Measurements from ENCODE around the gene SLC26A2. TPM values are rescaled to one million over a fixed set of nuclear protein-coding genes. Genes with fewer than 3 reads are reported as not detected.
"Not testable (repeated sequence)": the region's sequence is repeated elsewhere in the genome, so short reads cannot be mapped to it uniquely, and the experiment has no call there.

SLC26A2 gene
- total and polyA plus RNA-seq, 12 donors, result 1.3 to 9.6 (median 5.4) TPM

- 91 to 96% methylated on average over 1 of the region's 1 CpG for WGBS, 2 donors
- ATAC-seq, result no peak
- no peak for DNase-seq
- Histone ChIP-seq H3K9me3 (no peaks in the 10 kb centered on the region), H3K27ac (peak overlapping the region in 9 of 10 donors; percentile 34 to 83 (median 70)), H3K27me3 (no peaks in the 10 kb centered on the region), H3K4me3 (no peak overlapping the region), H3K4me1 (peaks cover 5 to 62% (median 53%) of the 10 kb centered on the region in 9 donors), H3K36me3 (peaks cover 0 to 100% (median 36%) of the 10 kb centered on the region in 9 donors)
- intact Hi-C loops (cut with DNase I), result loop anchor here in 3 of 10 donors (5.0 to 10.0 kb wide), 3 partner anchors 192 to 332 kb away; partner anchors contain the start of gene TCOF1 (in 1 of the 3)
- TF ChIP-seq, protein P1, sequence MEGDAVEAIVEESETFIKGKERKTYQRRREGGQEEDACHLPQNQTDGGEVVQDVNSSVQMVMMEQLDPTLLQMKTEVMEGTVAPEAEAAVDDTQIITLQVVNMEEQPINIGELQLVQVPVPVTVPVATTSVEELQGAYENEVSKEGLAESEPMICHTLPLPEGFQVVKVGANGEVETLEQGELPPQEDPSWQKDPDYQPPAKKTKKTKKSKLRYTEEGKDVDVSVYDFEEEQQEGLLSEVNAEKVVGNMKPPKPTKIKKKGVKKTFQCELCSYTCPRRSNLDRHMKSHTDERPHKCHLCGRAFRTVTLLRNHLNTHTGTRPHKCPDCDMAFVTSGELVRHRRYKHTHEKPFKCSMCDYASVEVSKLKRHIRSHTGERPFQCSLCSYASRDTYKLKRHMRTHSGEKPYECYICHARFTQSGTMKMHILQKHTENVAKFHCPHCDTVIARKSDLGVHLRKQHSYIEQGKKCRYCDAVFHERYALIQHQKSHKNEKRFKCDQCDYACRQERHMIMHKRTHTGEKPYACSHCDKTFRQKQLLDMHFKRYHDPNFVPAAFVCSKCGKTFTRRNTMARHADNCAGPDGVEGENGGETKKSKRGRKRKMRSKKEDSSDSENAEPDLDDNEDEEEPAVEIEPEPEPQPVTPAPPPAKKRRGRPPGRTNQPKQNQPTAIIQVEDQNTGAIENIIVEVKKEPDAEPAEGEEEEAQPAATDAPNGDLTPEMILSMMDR (IDR thresholded peaks at IDR 0.05), result no peak
These were observed 62.6 kb downstream of the SLC26A2 start for GRCh38 chr5:150023136-150023535.

DNA sequence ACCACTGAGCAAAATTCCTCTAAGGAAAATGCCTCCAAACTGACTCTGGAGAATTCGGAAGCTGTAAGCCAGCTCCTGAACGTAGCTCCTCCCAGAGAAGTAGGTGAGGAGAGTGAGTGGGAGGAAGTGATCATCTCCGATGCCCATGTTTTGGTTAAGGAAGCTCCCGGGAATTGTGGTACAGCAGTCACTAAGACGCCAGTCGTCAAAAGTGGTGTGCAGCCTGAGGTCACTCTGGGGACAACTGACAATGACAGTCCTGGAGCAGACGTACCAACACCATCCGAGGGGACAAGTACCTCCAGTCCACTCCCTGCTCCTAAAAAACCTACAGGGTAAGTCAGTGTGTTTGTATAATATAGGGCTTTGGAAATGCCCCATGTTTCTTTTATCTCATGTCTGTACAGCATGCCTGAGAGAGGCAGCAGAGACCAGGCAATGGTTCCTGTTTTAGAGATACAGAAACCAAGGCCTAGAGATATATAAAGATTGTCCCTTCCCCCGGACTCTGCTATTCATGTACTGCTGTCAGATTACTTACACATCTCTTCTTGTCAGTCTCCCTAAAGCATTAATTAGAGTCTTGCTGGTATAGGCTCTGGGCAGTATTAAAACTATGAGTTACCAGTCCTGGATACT, 63.9 kb downstream of the SLC26A2 start:
- H3K9me3 ChIP-seq, result no peaks in the 10 kb centered on the region
- ATAC-seq, result peak; percentile 20 to 76 (median 61)
- peaks cover 0 to 97% (median 22%) of the 10 kb centered on the region in 9 donors for H3K36me3 ChIP-seq
- peaks cover 5 to 60% (median 53%) of the 10 kb centered on the region in 9 donors for H3K4me1 ChIP-seq
- no peaks in the 10 kb centered on the region for H3K27me3 ChIP-seq
- intact Hi-C loops (cut with DNase I), result loop anchor here in 3 of 10 donors (5.0 to 10.0 kb wide), 3 partner anchors 190 to 330 kb away; partner anchors contain the start of gene TCOF1 (in 1 of the 3)
- WGBS, 2 donors, result 25 to 32% methylated on average over 9 of the region's 9 CpGs
- H3K4me3 ChIP-seq, result no peak overlapping the region
- no peak for DNase-seq
- peak overlapping the region in 9 of 10 donors; percentile 4 to 83 (median 70) for H3K27ac ChIP-seq
- TF ChIP-seq, protein P1 (IDR thresholded peaks at IDR 0.05), result peak in 6 of 9 donors; percentile 14 to 60 (median 40)

GRCh38 chr5:150026682-150027172, 66.2 kb downstream of the SLC26A2 start:
- peaks cover 5 to 43% (median 37%) of the 10 kb centered on the region in 9 donors for H3K4me1 ChIP-seq
- H3K9me3 ChIP-seq, result no peaks in the 10 kb centered on the region
- no peaks in the 10 kb centered on the region for H3K27me3 ChIP-seq
- DNase-seq, result no peak
- ATAC-seq, result no peak
- peak overlapping the region in 1 of 10 donors; percentile 36 for H3K27ac ChIP-seq
- intact Hi-C loops (cut with DNase I), result loop anchor here in 2 of 10 donors (10.0 kb wide), 2 partner anchors 188 to 328 kb away; partner anchors contain the start of gene TCOF1 (in 1 of the 2)
- TF ChIP-seq, protein P1 (IDR thresholded peaks at IDR 0.05), result no peak
- 82 to 90% methylated on average over 4 of the region's 4 CpGs for WGBS, 2 donors
- H3K36me3 ChIP-seq, result peaks cover 0 to 97% (median 23%) of the 10 kb centered on the region in 9 donors
- no peak overlapping the region for H3K4me3 ChIP-seq

DNA sequence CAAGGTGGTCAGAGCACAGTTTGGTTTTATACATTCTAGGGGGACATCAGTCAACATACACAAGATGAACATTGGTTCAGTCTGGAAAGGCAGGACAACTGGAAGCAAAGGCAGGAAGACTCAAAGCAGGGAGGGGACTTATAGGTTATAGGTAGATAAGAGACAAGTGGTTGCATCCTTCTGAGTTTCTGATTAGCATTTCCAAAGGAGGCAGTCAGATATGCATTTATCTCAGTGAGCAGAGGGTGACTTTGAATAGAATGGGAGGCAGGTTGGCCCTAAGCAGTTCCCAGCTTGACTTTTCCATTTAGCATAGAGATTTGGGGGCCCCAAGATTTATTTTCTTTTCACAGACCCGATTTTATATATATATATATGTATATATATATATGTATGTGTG, 67.5 kb downstream of the SLC26A2 start:
- H3K27me3 ChIP-seq, H3K27ac ChIP-seq, H3K4me3 ChIP-seq, ATAC-seq, DNase-seq, H3K9me3 ChIP-seq: not testable (repeated sequence)
- peaks cover 0 to 30% (median 24%) of the 10 kb centered on the region in 9 donors for H3K4me1 ChIP-seq
- 75 to 76% methylated on average over 1 of the region's 1 CpG for WGBS, 2 donors
- peaks cover 0 to 98% (median 34%) of the 10 kb centered on the region in 9 donors for H3K36me3 ChIP-seq
- intact Hi-C loops (cut with DNase I), result loop anchor here in 2 of 10 donors (10.0 kb wide), 2 partner anchors 187 to 327 kb away; partner anchors contain the start of gene TCOF1 (in 1 of the 2)
